ENCODE data around the gene RHOJ. TPM values are rescaled to one million over a fixed set of nuclear protein-coding genes. Genes with fewer than 3 reads are reported as not detected.
"Not testable (repeated sequence)": the region's sequence is repeated elsewhere in the genome, so short reads cannot be mapped to it uniquely, and the experiment has no call there.

The RHOJ gene
- total and polyA plus RNA-seq, 2 donors from 2014 or later = 4.0 to 20.0 TPM

DNA sequence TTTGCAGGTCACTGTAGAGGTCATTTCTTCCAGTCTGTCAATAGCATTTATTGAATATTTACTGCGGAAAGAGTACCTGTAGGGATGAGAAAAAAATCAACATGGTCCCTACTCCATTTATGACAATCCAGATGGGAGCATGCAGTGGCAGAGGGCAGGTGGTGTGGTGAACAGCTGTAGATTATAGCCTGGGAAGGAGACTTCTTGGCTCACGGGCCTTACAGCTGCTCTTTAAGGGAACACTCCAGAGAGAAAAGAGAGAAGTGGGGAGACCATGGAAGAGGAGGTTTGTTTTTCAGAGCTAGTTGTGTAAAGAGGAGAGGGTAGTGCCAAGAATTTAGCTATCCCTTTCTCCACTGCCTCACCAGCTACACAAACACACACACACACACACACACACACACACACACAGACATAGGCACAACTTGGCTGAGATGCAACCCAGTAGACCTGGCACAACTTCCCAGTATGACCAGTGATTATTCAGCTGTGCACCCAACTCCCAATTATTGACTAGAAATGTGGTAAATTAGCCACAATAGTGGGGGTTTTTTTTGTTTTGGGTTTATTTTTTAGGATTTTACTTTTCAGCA lies 73.4 kb downstream of the RHOJ start:
- intact Hi-C loops (cut with DNase I) = loop anchor here (10.0 kb wide), 1 partner anchor 1113 kb away; no protein-coding TSS in a partner anchor
- no peak overlapping the region for H3K4me3 ChIP-seq (ENCODE audit: low read length in 3 of 3)
- H3K36me3 ChIP-seq (ENCODE audit: control insufficient read depth in 2 of 3, insufficient read depth in 3 of 3, low read length in 3 of 3) = no peaks in the 10 kb centered on the region
- H3K4me1 ChIP-seq (ENCODE audit: control insufficient read depth in 2 of 3, insufficient read depth in 2 of 3, low read depth in 1 of 3, low read length in 3 of 3) = no peaks in the 10 kb centered on the region
- no peak overlapping the region for H3K9ac ChIP-seq (ENCODE audit: low read length in 3 of 3)
- FAIRE-seq (no peak), DNase-seq (no peak)
- no peaks in the 10 kb centered on the region for H3K9me3 ChIP-seq (ENCODE audit: control insufficient read depth in 2 of 3, insufficient read depth in 1 of 3, low read length in 3 of 3)
- no peak overlapping the region for H3K27ac ChIP-seq (ENCODE audit: low read depth in 2 of 2, low read length in 2 of 2)
- TF ChIP-seq, protein P1, sequence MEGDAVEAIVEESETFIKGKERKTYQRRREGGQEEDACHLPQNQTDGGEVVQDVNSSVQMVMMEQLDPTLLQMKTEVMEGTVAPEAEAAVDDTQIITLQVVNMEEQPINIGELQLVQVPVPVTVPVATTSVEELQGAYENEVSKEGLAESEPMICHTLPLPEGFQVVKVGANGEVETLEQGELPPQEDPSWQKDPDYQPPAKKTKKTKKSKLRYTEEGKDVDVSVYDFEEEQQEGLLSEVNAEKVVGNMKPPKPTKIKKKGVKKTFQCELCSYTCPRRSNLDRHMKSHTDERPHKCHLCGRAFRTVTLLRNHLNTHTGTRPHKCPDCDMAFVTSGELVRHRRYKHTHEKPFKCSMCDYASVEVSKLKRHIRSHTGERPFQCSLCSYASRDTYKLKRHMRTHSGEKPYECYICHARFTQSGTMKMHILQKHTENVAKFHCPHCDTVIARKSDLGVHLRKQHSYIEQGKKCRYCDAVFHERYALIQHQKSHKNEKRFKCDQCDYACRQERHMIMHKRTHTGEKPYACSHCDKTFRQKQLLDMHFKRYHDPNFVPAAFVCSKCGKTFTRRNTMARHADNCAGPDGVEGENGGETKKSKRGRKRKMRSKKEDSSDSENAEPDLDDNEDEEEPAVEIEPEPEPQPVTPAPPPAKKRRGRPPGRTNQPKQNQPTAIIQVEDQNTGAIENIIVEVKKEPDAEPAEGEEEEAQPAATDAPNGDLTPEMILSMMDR (IDR thresholded peaks at IDR 0.05; ENCODE audit: borderline replicate concordance, extremely low read depth, insufficient read depth) = no peak
- H3K27me3 ChIP-seq (ENCODE audit: control insufficient read depth, insufficient read depth, low read length) = no peaks in the 10 kb centered on the region

GRCh38 chr14:63279933-63280332 lies 75.7 kb downstream of the RHOJ start:
- FAIRE-seq; H3K4me3 ChIP-seq (ENCODE audit: low read length in 3 of 3); DNase-seq; H3K36me3 ChIP-seq (ENCODE audit: control insufficient read depth in 2 of 3, insufficient read depth in 3 of 3, low read length in 3 of 3); H3K4me1 ChIP-seq (ENCODE audit: control insufficient read depth in 2 of 3, insufficient read depth in 2 of 3, low read depth in 1 of 3, low read length in 3 of 3); H3K27me3 ChIP-seq (ENCODE audit: control insufficient read depth, insufficient read depth, low read length); H3K9me3 ChIP-seq (ENCODE audit: control insufficient read depth in 2 of 3, insufficient read depth in 1 of 3, low read length in 3 of 3); H3K9ac ChIP-seq (ENCODE audit: low read length in 3 of 3); H3K27ac ChIP-seq (ENCODE audit: low read depth in 2 of 2, low read length in 2 of 2): not testable (repeated sequence)
- intact Hi-C loops (cut with DNase I) = loop anchor here (10.0 kb wide), 1 partner anchor 1115 kb away; no protein-coding TSS in a partner anchor

GRCh38 chr14:63282997-63283883 lies 79.0 kb downstream of the RHOJ start:
- FAIRE-seq (no peak), DNase-seq (no peak)
- TF ChIP-seq, protein P1 (IDR thresholded peaks at IDR 0.05; ENCODE audit: borderline replicate concordance, extremely low read depth, insufficient read depth) = no peak
- Histone ChIP-seq H3K4me3 (ENCODE audit: low read length in 3 of 3) (no peak overlapping the region), H3K9ac (ENCODE audit: low read length in 3 of 3) (no peak overlapping the region), H3K27ac (ENCODE audit: low read depth in 2 of 2, low read length in 2 of 2) (no peak overlapping the region), H3K4me1 (ENCODE audit: control insufficient read depth in 2 of 3, insufficient read depth in 2 of 3, low read depth in 1 of 3, low read length in 3 of 3) (no peaks in the 10 kb centered on the region), H3K27me3 (ENCODE audit: control insufficient read depth, insufficient read depth, low read length) (no peaks in the 10 kb centered on the region), H3K9me3 (ENCODE audit: control insufficient read depth in 2 of 3, insufficient read depth in 1 of 3, low read length in 3 of 3) (no peaks in the 10 kb centered on the region), H3K36me3 (ENCODE audit: control insufficient read depth in 2 of 3, insufficient read depth in 3 of 3, low read length in 3 of 3) (no peaks in the 10 kb centered on the region)
- intact Hi-C loops (cut with DNase I) = no loop called here

DNA sequence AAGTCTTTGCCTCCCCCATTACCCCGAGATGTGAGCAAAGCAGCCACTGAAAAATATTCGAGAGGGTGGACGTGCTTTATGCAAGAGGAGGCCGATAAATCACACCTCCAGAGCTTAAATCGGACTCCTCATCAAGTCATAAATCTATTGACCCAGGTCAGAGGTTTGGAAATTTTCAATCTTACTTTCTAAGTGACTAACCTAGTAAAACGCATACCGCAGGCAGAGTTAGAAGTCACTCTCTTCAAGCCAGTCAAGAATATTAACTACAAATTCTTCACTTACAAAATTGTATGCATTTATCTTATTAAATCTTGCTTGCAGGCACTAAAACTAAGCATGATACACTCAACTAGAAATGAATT lies 79.6 kb downstream of the RHOJ start:
- Histone ChIP-seq H3K4me1 (ENCODE audit: control insufficient read depth in 2 of 3, insufficient read depth in 2 of 3, low read depth in 1 of 3, low read length in 3 of 3) (no peaks in the 10 kb centered on the region), H3K36me3 (ENCODE audit: control insufficient read depth in 2 of 3, insufficient read depth in 3 of 3, low read length in 3 of 3) (no peaks in the 10 kb centered on the region), H3K27ac (ENCODE audit: low read depth in 2 of 2, low read length in 2 of 2) (no peak overlapping the region), H3K4me3 (ENCODE audit: low read length in 3 of 3) (no peak overlapping the region), H3K9ac (ENCODE audit: low read length in 3 of 3) (no peak overlapping the region), H3K9me3 (ENCODE audit: control insufficient read depth in 2 of 3, insufficient read depth in 1 of 3, low read length in 3 of 3) (no peaks in the 10 kb centered on the region), H3K27me3 (ENCODE audit: control insufficient read depth, insufficient read depth, low read length) (no peaks in the 10 kb centered on the region)
- FAIRE-seq (no peak), DNase-seq (peak in 1 of 5 donors; percentile 13)
- intact Hi-C loops (cut with DNase I) = no loop called here
- TF ChIP-seq, protein P1 (IDR thresholded peaks at IDR 0.05; ENCODE audit: borderline replicate concordance, extremely low read depth, insufficient read depth) = no peak
